CD4-positive, alpha-beta T cell (primary cell): Measurements from ENCODE around the gene PLCL1. TPM values are rescaled to one million over a fixed set of nuclear protein-coding genes. Genes with fewer than 3 reads are reported as not detected.
A peak's percentile ranks its signal among the peaks of the same experiment; 100 is the strongest.

Experiments used
- ATAC-seq: fragments of 200-7000 bp; cut with Tn5 transposase; one replicate; pipeline ENCODE4 v1.10.0; 2022; ENCODE audit warnings: mild to moderate bottlenecking; ENCODE audit not compliant: poor library complexity
- CTCF ChIA-PET: fragments of 350-600 bp; sonication (Branson Sonifier 250); formaldehyde crosslinking; loops from one replicate; lab custom pipeline; 2021; ENCODE audit warnings: antibody characterized with exemption, inconsistent platforms; lab: Charles Lee
- POLR2A ChIA-PET: fragments of 350-600 bp; sonication (Branson Sonifier 250); formaldehyde crosslinking; loops from one replicate; lab custom pipeline; 2021; ENCODE audit warnings: antibody characterized with exemption, inconsistent platforms; lab: Charles Lee
- DNase-seq, 14 experiments: peaks; one replicate each; pipeline ENCODE4 v3.0.0-alpha.2; 2013 to 2020; ENCODE audit warnings: mixed read lengths in 2 of 14
- H3K27ac ChIP-seq, 2 donors: one replicate each; pipeline versions ENCODE4 v1.5.1 to v1.7.0; 2013; ENCODE audit warnings: low read length in 2 of 2, low read depth in 1 of 2, mild to moderate bottlenecking in 1 of 2
- H3K27me3 ChIP-seq, 2 experiments: 1 replicate in 1 of 2; 2 replicates in 1 of 2; pipeline versions ENCODE4 v1.6.1 to v1.7.0; 2013; ENCODE audit warnings: low read length in 2 of 2, control low read depth in 1 of 2, mild to moderate bottlenecking in 1 of 2, moderate library complexity in 1 of 2; ENCODE audit not compliant: insufficient read depth in 2 of 2, control insufficient read depth in 1 of 2
- H3K36me3 ChIP-seq: one replicate; pipeline ENCODE4 v1.6.1; 2013; ENCODE audit warnings: low read length, control low read depth; ENCODE audit not compliant: insufficient read depth
- H3K4me1 ChIP-seq: one replicate; pipeline ENCODE4 v1.6.1; 2013; ENCODE audit warnings: low read length, control low read depth; ENCODE audit not compliant: insufficient read depth
- H3K4me3 ChIP-seq: one replicate; pipeline ENCODE4 v1.5.1; 2013; ENCODE audit warnings: mild to moderate bottlenecking, low read length, moderate library complexity
- H3K9me3 ChIP-seq, 2 experiments: 1 replicate in 1 of 2; 2 replicates in 1 of 2; pipeline versions ENCODE4 v1.6.1 to v1.7.0; 2013; ENCODE audit warnings: low read length in 2 of 2, mild to moderate bottlenecking in 2 of 2, control low read depth in 1 of 2, moderate library complexity in 1 of 2; ENCODE audit not compliant: control insufficient read depth in 1 of 2, insufficient read depth in 1 of 2
- H3K27ac Mint-ChIP-seq: one replicate; pipeline ENCODE4 v1.8.0; 2020; ENCODE audit warnings: mixed read lengths
- H3K27me3 Mint-ChIP-seq: one replicate; pipeline ENCODE4 v1.8.0; 2021; ENCODE audit warnings: mixed read lengths
- H3K36me3 Mint-ChIP-seq: one replicate; pipeline ENCODE4 v1.8.0; 2021; ENCODE audit warnings: low read depth, mixed read lengths
- H3K4me1 Mint-ChIP-seq: one replicate; pipeline ENCODE4 v1.8.0; 2021; ENCODE audit warnings: low read depth, mixed read lengths
- H3K4me3 Mint-ChIP-seq: one replicate; pipeline ENCODE4 v1.8.0; 2020; ENCODE audit warnings: mild to moderate bottlenecking, mixed read lengths
- H3K9me3 Mint-ChIP-seq: one replicate; pipeline ENCODE4 v1.8.0; 2020; ENCODE audit warnings: mixed read lengths
- intact Hi-C, 2 experiments: fragments of 100-400 bp; cut with DNase I in 1 of 2; cut with micrococcal nuclease in 1 of 2; formaldehyde crosslinking; loops; one replicate each; pipeline versions ENCODE4 v1.15.1 to v1.9.0; 2023 to 2025; cut with DNase I, micrococcal nuclease
- total RNA-seq, 174 experiments: library from RNA in 2 of 174; stranded (reverse) in 2 of 174; gene quantifications; one replicate each; pipeline ENCODE4 v1.2.3 and lab custom pipeline; 2021 to 2026
- TF ChIP-seq, protein P1 (sequence below): fragments of 200-600 bp; IDR thresholded peaks from one replicate; pipeline ENCODE4 v1.8.0; 2022; ENCODE audit warnings: antibody characterized with exemption, mild to moderate bottlenecking

Gene PLCL1
- total RNA-seq, 2 experiments from 2014 or later = 27.0 to 28.3 TPM

DNA sequence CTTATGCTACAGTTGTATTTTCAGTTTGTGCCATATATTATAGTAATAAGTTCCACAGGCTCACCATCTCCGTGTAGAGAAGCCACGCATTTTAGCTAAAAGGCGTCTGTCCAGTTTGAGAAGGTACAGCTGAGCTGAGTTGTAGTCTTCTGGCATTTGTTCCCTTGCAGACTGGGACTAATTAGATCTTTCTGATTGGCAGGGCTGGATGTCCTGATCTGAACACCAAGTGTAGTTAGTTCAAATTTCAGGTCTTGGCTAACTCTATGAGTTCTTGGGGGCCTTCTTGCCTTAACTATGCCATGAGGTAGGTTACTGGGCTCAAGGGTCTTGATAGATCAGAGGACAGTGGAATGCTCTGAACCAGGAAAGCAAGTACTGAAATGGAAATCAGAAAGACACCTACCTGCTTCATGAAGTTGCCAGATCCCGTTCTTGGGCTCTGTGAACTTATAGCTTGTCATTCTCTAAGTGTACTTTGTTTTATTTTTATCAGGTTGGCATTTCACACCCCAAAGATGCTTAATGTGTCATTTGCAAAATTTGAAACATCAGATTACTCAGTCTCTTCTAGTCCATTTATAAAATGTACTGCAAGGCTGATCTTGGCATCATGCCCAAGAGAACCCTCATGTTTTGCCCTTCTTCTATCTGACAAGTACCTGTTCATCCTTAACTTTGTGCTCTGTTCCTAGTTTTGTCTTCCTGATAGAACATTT is 93.7 kb downstream of the PLCL1 start:
- Mint-ChIP-seq H3K4me3 (no peak overlapping the region), H3K4me1 (peaks cover 76% of the 10 kb centered on the region), H3K36me3 (peaks cover 5% of the 10 kb centered on the region), H3K9me3 (peaks cover 2% of the 10 kb centered on the region), H3K27ac (no peak overlapping the region), H3K27me3 (no peaks in the 10 kb centered on the region)
- CTCF ChIA-PET = no interaction called here
- ATAC-seq = no peak
- no peak overlapping the region for H3K4me3 ChIP-seq
- H3K4me1 ChIP-seq = peaks cover 9% of the 10 kb centered on the region
- POLR2A ChIA-PET = no interaction called here
- H3K36me3 ChIP-seq = no peaks in the 10 kb centered on the region
- no peaks in the 10 kb centered on the region for H3K27me3 ChIP-seq
- TF ChIP-seq, protein P1, sequence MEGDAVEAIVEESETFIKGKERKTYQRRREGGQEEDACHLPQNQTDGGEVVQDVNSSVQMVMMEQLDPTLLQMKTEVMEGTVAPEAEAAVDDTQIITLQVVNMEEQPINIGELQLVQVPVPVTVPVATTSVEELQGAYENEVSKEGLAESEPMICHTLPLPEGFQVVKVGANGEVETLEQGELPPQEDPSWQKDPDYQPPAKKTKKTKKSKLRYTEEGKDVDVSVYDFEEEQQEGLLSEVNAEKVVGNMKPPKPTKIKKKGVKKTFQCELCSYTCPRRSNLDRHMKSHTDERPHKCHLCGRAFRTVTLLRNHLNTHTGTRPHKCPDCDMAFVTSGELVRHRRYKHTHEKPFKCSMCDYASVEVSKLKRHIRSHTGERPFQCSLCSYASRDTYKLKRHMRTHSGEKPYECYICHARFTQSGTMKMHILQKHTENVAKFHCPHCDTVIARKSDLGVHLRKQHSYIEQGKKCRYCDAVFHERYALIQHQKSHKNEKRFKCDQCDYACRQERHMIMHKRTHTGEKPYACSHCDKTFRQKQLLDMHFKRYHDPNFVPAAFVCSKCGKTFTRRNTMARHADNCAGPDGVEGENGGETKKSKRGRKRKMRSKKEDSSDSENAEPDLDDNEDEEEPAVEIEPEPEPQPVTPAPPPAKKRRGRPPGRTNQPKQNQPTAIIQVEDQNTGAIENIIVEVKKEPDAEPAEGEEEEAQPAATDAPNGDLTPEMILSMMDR = no peak
- intact Hi-C loops = no loop called here
- peaks cover 0 to 5% of the 10 kb centered on the region in 2 experiments for H3K9me3 ChIP-seq
- DNase-seq = no peak
- no peak overlapping the region for H3K27ac ChIP-seq

DNA sequence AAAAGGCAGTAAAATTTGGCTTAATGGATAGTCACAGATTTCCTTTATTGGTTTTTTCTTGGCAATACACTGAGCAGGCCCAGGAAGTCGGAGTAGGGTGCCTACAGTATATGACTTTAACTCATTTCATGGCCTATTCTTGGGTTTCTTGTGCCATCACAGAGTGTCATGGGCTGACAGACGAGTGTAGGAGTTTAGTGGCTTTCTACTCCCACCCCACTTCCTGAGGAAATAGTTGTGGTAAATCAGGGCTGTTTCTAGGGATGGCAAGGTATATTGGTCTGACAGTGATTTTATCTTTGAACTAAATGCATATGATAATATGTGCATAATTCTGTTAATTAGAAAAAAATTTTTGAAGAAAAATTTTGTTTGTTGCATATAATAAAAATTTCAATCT is 100.1 kb downstream of the PLCL1 start:
- H3K27ac Mint-ChIP-seq = peak overlapping the region; percentile 66
- DNase-seq = peak in 6 of 14 experiments; percentile 5 to 68 (median 38)
- ATAC-seq = peak; percentile 92
- ChIA-PET CTCF (no interaction called here), POLR2A (no interaction called here)
- intact Hi-C loops = loop anchor here (5.0 kb wide), 2 partner anchors 37 to 48 kb away; no protein-coding TSS in a partner anchor
- no peaks in the 10 kb centered on the region for H3K9me3 Mint-ChIP-seq
- TF ChIP-seq, protein P1 = no peak
- Histone ChIP-seq H3K27me3 (no peaks in the 10 kb centered on the region), H3K4me1 (peaks cover 8% of the 10 kb centered on the region), H3K36me3 (no peaks in the 10 kb centered on the region), H3K27ac (no peak overlapping the region), H3K4me3 (no peak overlapping the region), H3K9me3 (peaks cover 0 to 4% of the 10 kb centered on the region in 2 experiments)
- H3K4me3 Mint-ChIP-seq = peak overlapping the region; percentile 2
- H3K4me1 Mint-ChIP-seq = peaks cover 78% of the 10 kb centered on the region
- H3K27me3 Mint-ChIP-seq = no peaks in the 10 kb centered on the region
- H3K36me3 Mint-ChIP-seq = peaks cover 7% of the 10 kb centered on the region

DNA sequence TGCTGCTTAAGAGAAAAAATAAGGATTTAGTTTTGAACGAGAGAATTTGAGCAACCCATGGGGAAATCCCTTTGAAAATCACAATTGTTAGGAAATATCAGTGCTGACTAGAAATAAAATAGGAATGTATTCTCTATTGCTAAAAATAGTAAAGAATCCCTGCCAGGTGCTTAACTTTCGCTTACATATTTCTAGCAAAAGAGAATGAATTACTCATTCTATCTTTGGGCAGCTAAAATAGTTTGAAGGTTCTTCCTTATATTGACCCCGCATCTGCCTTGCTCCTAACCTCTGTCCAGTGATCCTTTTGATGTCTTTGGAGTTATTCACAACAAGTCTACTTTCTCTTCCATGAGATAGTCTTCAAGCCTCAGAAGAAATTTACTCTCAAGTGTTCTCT is 103.8 kb downstream of the PLCL1 start:
- TF ChIP-seq, protein P1 = no peak
- H3K36me3 Mint-ChIP-seq = peaks cover 19% of the 10 kb centered on the region
- intact Hi-C loops = no loop called here
- Histone ChIP-seq H3K27me3 (no peaks in the 10 kb centered on the region), H3K9me3 (no peaks in the 10 kb centered on the region), H3K36me3 (no peaks in the 10 kb centered on the region), H3K4me1 (peaks cover 8% of the 10 kb centered on the region), H3K4me3 (no peak overlapping the region), H3K27ac (no peak overlapping the region)
- H3K4me1 Mint-ChIP-seq = peaks cover 72% of the 10 kb centered on the region
- ChIA-PET POLR2A (no interaction called here), CTCF (interaction anchor here (1.1 kb wide), 1 partner anchor 8 kb away, joined by 3 read pairs; no protein-coding TSS in a partner anchor)
- no peaks in the 10 kb centered on the region for H3K27me3 Mint-ChIP-seq
- ATAC-seq = no peak
- DNase-seq = no peak
- no peak overlapping the region for H3K27ac Mint-ChIP-seq
- no peak overlapping the region for H3K4me3 Mint-ChIP-seq
- H3K9me3 Mint-ChIP-seq = no peaks in the 10 kb centered on the region
